ENCODE results near the gene MED13L.

DNA sequence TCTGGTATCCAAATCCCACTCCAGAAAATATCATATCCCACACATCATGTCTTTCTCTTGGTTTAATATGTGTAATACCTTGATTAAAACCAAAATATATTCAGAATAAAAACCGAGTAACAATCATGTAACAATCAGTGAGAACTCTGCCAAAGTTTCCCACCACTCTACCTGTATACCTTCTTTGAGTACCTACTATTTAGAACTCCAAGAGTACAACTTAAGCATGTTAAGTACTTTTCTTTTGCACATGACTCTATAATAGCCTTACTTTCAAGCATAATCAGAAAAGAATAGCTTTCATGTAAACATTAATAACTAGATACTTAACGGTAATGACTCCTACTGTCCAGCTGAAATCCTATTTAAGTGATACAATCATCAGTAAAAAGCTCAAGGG lies 223.2 kb downstream of the MED13L start:
- no peak for TF ChIP-seq CTCF (IDR thresholded peaks at IDR 0.05; ENCODE audit: control extremely low read depth in 1 of 3, insufficient read depth in 1 of 3, low read depth in 1 of 3, low read length in 3 of 3)
- TF ChIP-seq EP300 (IDR thresholded peaks at IDR 0.05; ENCODE audit: borderline replicate concordance in 1 of 2, low read depth in 2 of 2, low read length in 2 of 2) = no peak
